Measurements from ENCODE around the gene CYP19A1. TPM values are rescaled to one million over a fixed set of nuclear protein-coding genes. Genes with fewer than 3 reads are reported as not detected.

Gene CYP19A1
- total RNA-seq, 1 donor from 2014 or later, result 0.95 TPM

DNA sequence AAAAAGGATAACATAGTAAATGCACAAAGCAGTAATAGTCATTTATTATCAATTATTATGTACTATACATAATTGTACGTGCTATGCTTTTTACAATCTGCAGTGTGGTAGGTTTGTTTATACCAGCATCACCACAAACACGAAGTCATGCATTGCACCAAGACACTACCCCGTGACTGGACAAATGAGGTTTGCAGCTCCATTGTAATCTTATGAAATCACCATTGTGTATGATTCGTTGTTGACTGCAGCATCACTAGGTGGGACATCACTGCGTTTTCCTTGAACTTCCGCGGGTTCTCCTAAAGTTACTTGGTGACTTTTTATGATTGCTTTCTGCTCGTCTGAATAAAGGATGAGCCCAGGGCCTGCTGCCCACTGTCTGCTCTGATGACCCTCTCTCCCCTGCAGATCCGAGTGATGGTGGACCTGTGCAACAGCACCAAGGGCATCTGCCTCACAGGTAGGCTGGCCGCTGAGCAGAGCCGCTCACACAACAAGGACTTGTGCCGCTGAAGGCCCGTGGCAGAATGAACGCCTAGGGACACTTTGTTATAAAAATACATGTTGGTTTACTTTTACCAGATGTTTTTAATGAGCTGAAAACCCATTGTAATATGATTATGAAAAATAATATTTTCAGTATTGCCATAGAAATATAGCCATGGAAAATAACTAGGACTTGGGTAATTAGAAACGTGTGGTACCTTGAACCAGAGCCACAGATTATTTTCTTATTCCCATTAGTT, 38.8 kb upstream of the CYP19A1 start:
- no peaks in the 10 kb centered on the region for H3K9me3 ChIP-seq
- H3K27ac ChIP-seq, result no peak overlapping the region
- no peaks in the 10 kb centered on the region for H3K27me3 ChIP-seq (ENCODE audit: low read depth)
- H3K4me1 ChIP-seq, result peaks cover 5% of the 10 kb centered on the region
- no peaks in the 10 kb centered on the region for H3K36me3 ChIP-seq
- no peak for ATAC-seq
- H3K4me3 ChIP-seq, result no peak overlapping the region
- TF ChIP-seq, protein P1, sequence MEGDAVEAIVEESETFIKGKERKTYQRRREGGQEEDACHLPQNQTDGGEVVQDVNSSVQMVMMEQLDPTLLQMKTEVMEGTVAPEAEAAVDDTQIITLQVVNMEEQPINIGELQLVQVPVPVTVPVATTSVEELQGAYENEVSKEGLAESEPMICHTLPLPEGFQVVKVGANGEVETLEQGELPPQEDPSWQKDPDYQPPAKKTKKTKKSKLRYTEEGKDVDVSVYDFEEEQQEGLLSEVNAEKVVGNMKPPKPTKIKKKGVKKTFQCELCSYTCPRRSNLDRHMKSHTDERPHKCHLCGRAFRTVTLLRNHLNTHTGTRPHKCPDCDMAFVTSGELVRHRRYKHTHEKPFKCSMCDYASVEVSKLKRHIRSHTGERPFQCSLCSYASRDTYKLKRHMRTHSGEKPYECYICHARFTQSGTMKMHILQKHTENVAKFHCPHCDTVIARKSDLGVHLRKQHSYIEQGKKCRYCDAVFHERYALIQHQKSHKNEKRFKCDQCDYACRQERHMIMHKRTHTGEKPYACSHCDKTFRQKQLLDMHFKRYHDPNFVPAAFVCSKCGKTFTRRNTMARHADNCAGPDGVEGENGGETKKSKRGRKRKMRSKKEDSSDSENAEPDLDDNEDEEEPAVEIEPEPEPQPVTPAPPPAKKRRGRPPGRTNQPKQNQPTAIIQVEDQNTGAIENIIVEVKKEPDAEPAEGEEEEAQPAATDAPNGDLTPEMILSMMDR (IDR thresholded peaks at IDR 0.05), result no peak
- no peak for DNase-seq
- intact Hi-C loops (cut with DNase I), result no loop called here

DNA sequence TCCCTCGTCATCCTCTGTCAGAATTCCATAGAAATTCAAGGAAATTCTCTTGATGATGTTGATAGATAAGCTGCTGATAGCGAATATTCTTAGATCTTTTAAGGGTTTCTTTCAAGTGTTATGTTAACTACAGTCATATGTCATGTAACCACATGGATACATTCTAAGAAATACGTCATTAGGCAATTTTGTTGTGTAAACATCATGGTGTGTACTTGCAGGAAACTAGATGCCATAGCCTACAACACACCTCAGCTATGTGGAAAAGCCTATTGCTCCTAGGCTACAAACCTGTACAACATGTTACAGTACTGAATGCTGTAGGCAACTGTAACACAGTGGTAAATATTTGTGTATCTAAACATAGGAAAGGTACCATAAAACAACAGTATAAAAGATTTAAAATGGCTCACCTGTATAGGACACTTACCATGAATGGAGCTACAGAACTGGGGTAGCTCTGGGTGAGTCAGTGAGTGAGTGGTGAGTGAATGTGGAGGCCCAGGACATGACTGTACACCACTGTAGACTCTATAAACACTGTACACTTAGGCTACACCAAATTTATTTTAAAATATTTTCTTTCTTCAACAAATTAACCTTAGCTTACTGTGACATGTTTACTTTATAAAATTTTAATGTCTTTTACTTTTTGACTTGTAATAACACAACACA, 37.7 kb upstream of the CYP19A1 start:
- intact Hi-C loops (cut with DNase I), result no loop called here
- TF ChIP-seq, protein P1 (IDR thresholded peaks at IDR 0.05), result no peak
- no peak overlapping the region for H3K27ac ChIP-seq
- ATAC-seq (no peak), DNase-seq (no peak)
- no peaks in the 10 kb centered on the region for H3K9me3 ChIP-seq
- no peaks in the 10 kb centered on the region for H3K27me3 ChIP-seq (ENCODE audit: low read depth)
- H3K4me1 ChIP-seq, result peaks cover 4% of the 10 kb centered on the region
- no peaks in the 10 kb centered on the region for H3K36me3 ChIP-seq
- no peak overlapping the region for H3K4me3 ChIP-seq

DNA sequence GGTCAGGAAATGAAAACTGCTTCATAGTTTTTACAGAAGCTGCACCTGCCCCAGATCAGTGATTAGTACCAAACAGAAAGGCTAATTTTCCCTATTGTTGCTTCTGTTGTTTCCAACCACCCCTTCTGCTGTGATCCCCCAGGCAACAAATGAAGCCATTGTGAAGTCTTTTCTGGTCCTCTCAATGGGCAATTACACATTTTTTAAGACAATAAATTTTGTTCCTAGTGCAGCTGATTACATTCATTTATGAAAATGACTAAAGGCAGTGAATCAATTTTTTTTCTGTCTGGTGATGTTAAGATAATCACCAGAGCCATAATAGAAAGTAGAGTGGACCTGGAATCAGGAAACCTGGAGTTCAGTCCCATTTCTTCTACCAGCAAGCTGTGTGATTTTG, 35.7 kb upstream of the CYP19A1 start:
- no peak for ATAC-seq
- intact Hi-C loops (cut with DNase I), result no loop called here
- Histone ChIP-seq H3K27ac (no peak overlapping the region), H3K27me3 (ENCODE audit: low read depth) (no peaks in the 10 kb centered on the region), H3K36me3 (no peaks in the 10 kb centered on the region), H3K4me3 (no peak overlapping the region), H3K4me1 (peaks cover 3% of the 10 kb centered on the region), H3K9me3 (no peaks in the 10 kb centered on the region)
- DNase-seq, result no peak
- TF ChIP-seq, protein P1 (IDR thresholded peaks at IDR 0.05), result no peak

DNA sequence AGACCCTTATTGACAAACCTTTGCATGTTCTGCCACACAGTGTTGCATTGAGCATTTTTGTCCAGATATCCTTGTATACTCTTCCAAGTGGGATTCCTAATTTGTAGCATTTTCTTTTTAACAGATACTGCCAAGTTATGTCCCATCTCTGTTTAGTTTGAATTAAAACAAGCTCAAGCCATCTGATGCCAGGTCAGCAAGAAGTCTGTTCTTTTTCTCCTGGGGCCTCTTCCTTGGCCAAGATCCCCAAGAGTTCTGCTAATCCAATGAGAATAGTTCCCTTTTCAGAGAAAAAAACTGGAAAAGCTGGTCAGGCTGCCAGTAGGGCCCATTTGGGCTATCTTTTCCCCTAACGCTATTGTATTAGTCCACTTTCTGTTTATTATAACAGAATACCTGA, 32.9 kb upstream of the CYP19A1 start:
- Histone ChIP-seq H3K27me3 (ENCODE audit: low read depth) (no peaks in the 10 kb centered on the region), H3K36me3 (no peaks in the 10 kb centered on the region), H3K27ac (no peak overlapping the region), H3K4me1 (peaks cover 15% of the 10 kb centered on the region), H3K4me3 (no peak overlapping the region), H3K9me3 (no peaks in the 10 kb centered on the region)
- no peak for DNase-seq
- no peak for ATAC-seq
- intact Hi-C loops (cut with DNase I), result no loop called here
- TF ChIP-seq, protein P1 (IDR thresholded peaks at IDR 0.05), result no peak

DNA sequence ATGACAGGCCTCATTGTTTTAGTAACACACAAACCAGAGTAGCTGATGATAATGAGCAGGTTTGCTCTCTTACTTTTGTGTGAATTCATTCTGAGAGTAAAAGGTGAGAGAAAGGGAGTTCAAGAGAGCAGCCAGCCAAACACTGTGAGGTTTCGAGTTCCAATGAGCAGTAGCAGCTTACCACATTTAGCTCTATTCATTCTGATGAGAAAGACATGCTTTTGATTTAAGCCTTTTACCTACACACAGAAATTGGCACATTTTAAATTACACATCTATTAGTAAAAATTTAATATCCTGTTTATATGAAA, 31.0 kb upstream of the CYP19A1 start:
- Histone ChIP-seq H3K9me3 (no peaks in the 10 kb centered on the region), H3K27me3 (ENCODE audit: low read depth) (no peaks in the 10 kb centered on the region), H3K27ac (no peak overlapping the region), H3K4me1 (peaks cover 15% of the 10 kb centered on the region), H3K36me3 (no peaks in the 10 kb centered on the region), H3K4me3 (no peak overlapping the region)
- intact Hi-C loops (cut with DNase I), result no loop called here
- no peak for DNase-seq
- TF ChIP-seq, protein P1 (IDR thresholded peaks at IDR 0.05), result no peak
- ATAC-seq, result no peak

All from lower lobe of right lung (tissue), 2 donors.